H9 (cell line): ENCODE data around the gene C19orf33. TPM values are rescaled to one million over a fixed set of nuclear protein-coding genes. Genes with fewer than 3 reads are reported as not detected.

Experiments used
- DNase-seq: peaks from one replicate; pipeline ENCODE4 v3.0.0-alpha.2; 2017
- H2AFZ ChIP-seq: one replicate; pipeline ENCODE4 v1.6.1; 2013; ENCODE audit warnings: mild to moderate bottlenecking, low read length, control low read depth, moderate library complexity
- H2AK5ac ChIP-seq: 2 replicates; pipeline ENCODE4 v1.6.1; 2013; ENCODE audit warnings: low read length, control low read depth, mixed read lengths; ENCODE audit not compliant: insufficient read length
- H2BK120ac ChIP-seq: one replicate; pipeline ENCODE4 v1.6.1; 2013; ENCODE audit warnings: low read depth, mild to moderate bottlenecking, low read length, control low read depth, inconsistent platforms; ENCODE audit not compliant: poor library complexity, severe bottlenecking
- H2BK12ac ChIP-seq: 2 replicates; pipeline ENCODE4 v1.6.1; 2013; ENCODE audit warnings: low read length, control low read depth, mixed read lengths, low read depth; ENCODE audit not compliant: insufficient read length
- H2BK15ac ChIP-seq: 2 replicates; pipeline ENCODE4 v1.6.1; 2013; ENCODE audit warnings: low read depth, low read length, control low read depth
- H2BK20ac ChIP-seq: one replicate; pipeline ENCODE4 v1.6.1; 2013; ENCODE audit warnings: low read depth, mild to moderate bottlenecking, low read length, control low read depth, inconsistent platforms; ENCODE audit not compliant: poor library complexity, severe bottlenecking
- H2BK5ac ChIP-seq: 2 replicates; pipeline ENCODE4 v1.6.1; 2013; ENCODE audit warnings: low read length, control low read depth, mixed read lengths; ENCODE audit not compliant: insufficient read length
- H3K14ac ChIP-seq: 2 replicates; pipeline ENCODE4 v1.6.1; 2013; ENCODE audit warnings: low read length, control low read depth; ENCODE audit not compliant: insufficient read depth
- H3K18ac ChIP-seq: 2 replicates; pipeline ENCODE4 v1.6.1; 2013; ENCODE audit warnings: low read depth, mild to moderate bottlenecking, mixed read lengths, low read length, control low read depth; ENCODE audit not compliant: insufficient read length
- H3K23ac ChIP-seq: 2 replicates; pipeline ENCODE4 v1.6.1; 2013; ENCODE audit warnings: low read length, control low read depth, mixed read lengths, low read depth; ENCODE audit not compliant: insufficient read length
- H3K23me2 ChIP-seq: 2 replicates; pipeline ENCODE4 v1.6.1; 2013; ENCODE audit warnings: low read depth, mild to moderate bottlenecking, mixed read lengths, low read length, control low read depth; ENCODE audit not compliant: insufficient read length, poor library complexity, severe bottlenecking
- H3K27ac ChIP-seq: 2 replicates; pipeline ENCODE4 v1.5.1; 2013; ENCODE audit warnings: low read length, control low read depth, mixed read lengths, low read depth; ENCODE audit not compliant: insufficient read length
- H3K27me3 ChIP-seq: 2 replicates; pipeline ENCODE4 v1.6.1; 2013; ENCODE audit warnings: low read length, control low read depth, inconsistent platforms; ENCODE audit not compliant: insufficient read depth
- H3K4ac ChIP-seq: 2 replicates; pipeline ENCODE4 v1.6.1; 2013; ENCODE audit warnings: low read depth, mild to moderate bottlenecking, control low read depth, inconsistent platforms, low read length, moderate library complexity
- H3K4me1 ChIP-seq: 2 replicates; pipeline ENCODE4 v1.6.1; 2013; ENCODE audit warnings: low read length, control low read depth, inconsistent platforms; ENCODE audit not compliant: insufficient read depth
- H3K4me2 ChIP-seq: 2 replicates; pipeline ENCODE4 v1.6.1; 2013; ENCODE audit warnings: low read length, control low read depth, mixed read lengths; ENCODE audit not compliant: insufficient read length, insufficient read depth
- H3K56ac ChIP-seq: 2 replicates; pipeline ENCODE4 v1.6.1; 2013; ENCODE audit warnings: low read depth, mild to moderate bottlenecking, mixed read lengths, low read length, control low read depth; ENCODE audit not compliant: insufficient read length
- H3K79me1 ChIP-seq: 2 replicates; pipeline ENCODE4 v1.6.1; 2013; ENCODE audit warnings: low read depth, mild to moderate bottlenecking, moderate library complexity, low read length, control low read depth, inconsistent platforms; ENCODE audit not compliant: insufficient read depth, poor library complexity, severe bottlenecking
- H3K79me2 ChIP-seq: 2 replicates; pipeline ENCODE4 v1.6.1; 2013; ENCODE audit warnings: low read length, control low read depth, inconsistent platforms; ENCODE audit not compliant: insufficient read depth
- H3K9ac ChIP-seq: 2 replicates; pipeline ENCODE4 v1.6.1; 2013; ENCODE audit warnings: low read length, control low read depth, mixed read lengths; ENCODE audit not compliant: insufficient read length; ENCODE audit errors: extremely low read depth
- H3K9me3 ChIP-seq: one replicate; pipeline ENCODE4 v1.6.1; 2013; ENCODE audit warnings: low read depth, low read length, inconsistent platforms; ENCODE audit not compliant: control insufficient read depth
- H3T11ph ChIP-seq: one replicate; pipeline ENCODE4 v1.6.1; 2013; ENCODE audit warnings: mild to moderate bottlenecking, low read length, control low read depth, inconsistent platforms
- H4K20me1 ChIP-seq: one replicate; pipeline ENCODE4 v1.6.1; 2013; ENCODE audit not compliant: control insufficient read depth, insufficient read length, insufficient read depth
- H4K5ac ChIP-seq: 2 replicates; pipeline ENCODE4 v1.6.1; 2013; ENCODE audit warnings: low read depth, mild to moderate bottlenecking, mixed read lengths, low read length, control low read depth; ENCODE audit not compliant: insufficient read length
- H4K8ac ChIP-seq: replicated peaks from 2 replicates; pipeline ENCODE4 v1.6.1; 2013; ENCODE audit warnings: low read length, control low read depth, mixed read lengths, low read depth; ENCODE audit not compliant: insufficient read length
- H4K91ac ChIP-seq: 2 replicates; pipeline ENCODE4 v1.6.1; 2013; ENCODE audit warnings: low read depth, mild to moderate bottlenecking, moderate library complexity, mixed read lengths, low read length, control low read depth; ENCODE audit not compliant: insufficient read length
- H3K27ac Mint-ChIP-seq, 3 experiments: 2 replicates in 2 of 3; 3 replicates in 1 of 3; pipeline ENCODE4 v1.8.0; 2020 to 2021; ENCODE audit warnings: mixed read lengths in 3 of 3, mild to moderate bottlenecking in 1 of 3, moderate library complexity in 1 of 3
- H3K27me3 Mint-ChIP-seq: 2 replicates; pipeline ENCODE4 v1.8.0; 2021; ENCODE audit warnings: low read depth, mild to moderate bottlenecking, moderate library complexity, mixed read lengths
- H3K36me3 Mint-ChIP-seq, 3 experiments: 2 replicates in 2 of 3; 3 replicates in 1 of 3; pipeline ENCODE4 v1.8.0; 2020 to 2021; ENCODE audit warnings: low read depth in 3 of 3, mixed read lengths in 3 of 3; ENCODE audit not compliant: insufficient read depth in 1 of 3
- H3K4me1 Mint-ChIP-seq, 2 experiments: 2 replicates each; pipeline ENCODE4 v1.8.0; 2020; ENCODE audit warnings: mixed read lengths in 2 of 2
- H3K4me3 Mint-ChIP-seq, 2 experiments: 2 replicates in 1 of 2; 3 replicates in 1 of 2; pipeline ENCODE4 v1.8.0; 2020 to 2021; ENCODE audit warnings: mild to moderate bottlenecking in 2 of 2, mixed read lengths in 2 of 2, moderate library complexity in 1 of 2
- H3K9me3 Mint-ChIP-seq, 2 experiments: 2 replicates in 1 of 2; 3 replicates in 1 of 2; pipeline ENCODE4 v1.8.0; 2020; ENCODE audit warnings: mild to moderate bottlenecking in 2 of 2, mixed read lengths in 2 of 2, moderate library complexity in 1 of 2
- CTCF ChIP-seq: fragments of 200-600 bp; sonication (generic); conservative IDR thresholded peaks from 3 replicates; pipeline ENCODE4 v1.8.0; 2021; ENCODE audit warnings: antibody characterized with exemption, mild to moderate bottlenecking
- WGBS: extraction: QIAGEN DNeasy Blood & Tissue Kit; methylation state at CpG from one replicate; pipeline ENCODE4 v1.1.7; 2013; ENCODE audit warnings: missing lambda C conversion rate, low lambda C conversion rate, mixed read lengths; ENCODE audit not compliant: insufficient read length; ENCODE audit errors: extremely low coverage; 5-methylcytosine and 5-hydroxymethylcytosine counted together
- total RNA-seq: library from RNA; stranded (reverse); gene quantifications from 2 replicates; pipeline ENCODE4 v1.2.1, GENCODE V29; 2021

The C19orf33 gene
- total RNA-seq, 1 experiment from 2014 or later: not detected

GRCh38 chr19:38273499-38273898 is 30.6 kb upstream of the C19orf33 start:
- Histone ChIP-seq H3T11ph (no peak overlapping the region), H3K27ac (no peak overlapping the region), H2BK20ac (no peak overlapping the region), H3K4ac (no peak overlapping the region), H2AFZ (no peak overlapping the region), H3K4me2 (no peak overlapping the region), H2AK5ac (no peak overlapping the region), H2BK5ac (no peak overlapping the region), H3K56ac (no peak overlapping the region), H4K8ac (no peak overlapping the region), H3K79me1 (peaks cover 18% of the 10 kb centered on the region), H2BK15ac (no peak overlapping the region), H3K79me2 (peaks cover 30% of the 10 kb centered on the region), H2BK120ac (no peak overlapping the region), H3K4me1 (peaks cover under 1% of the 10 kb centered on the region; the same call in 1 of the 2 replicates), H4K20me1 (no peaks in the 10 kb centered on the region), H3K9me3 (no peaks in the 10 kb centered on the region), H2BK12ac (no peak overlapping the region), H3K27me3 (no peaks in the 10 kb centered on the region), H4K91ac (no peak overlapping the region), H3K18ac (no peak overlapping the region), H3K9ac (peak overlapping the region; percentile 5), H4K5ac (no peak overlapping the region), H3K23ac (no peak overlapping the region), H3K23me2 (no peaks in the 10 kb centered on the region), H3K14ac (no peak overlapping the region)
- H3K9me3 Mint-ChIP-seq: no peaks in the 10 kb centered on the region
- DNase-seq: no peak
- peaks cover 6 to 30% (median 22%) of the 10 kb centered on the region in 3 experiments; a peak in 6 of 7 replicates for H3K36me3 Mint-ChIP-seq
- WGBS: no CpG with 5 or more reads among the region's 2 CpGs
- TF ChIP-seq CTCF: no peak
- peak overlapping the region in 1 of 3 experiments; percentile 17; a peak in 2 of 7 replicates for H3K27ac Mint-ChIP-seq
- H3K4me3 Mint-ChIP-seq: no peak overlapping the region
- H3K4me1 Mint-ChIP-seq: peaks cover 26 to 27% of the 10 kb centered on the region in 2 experiments
- H3K27me3 Mint-ChIP-seq: no peaks in the 10 kb centered on the region
